Endothelial cell of umbilical vein (primary cell): ENCODE data around the gene C14orf119. TPM values are rescaled to one million over a fixed set of nuclear protein-coding genes. Genes with fewer than 3 reads are reported as not detected.

Experiments
- BruUV-seq: library from RNA; stranded (reverse); fragments of 400-500 nt; replicated peaks from 2 replicates; lab custom pipeline; 2021; lab: Mats Ljungman, UMichigan
- CTCF ChIA-PET: fragments of 300-600, 350-600 bp; sonication (Branson Sonifier 250); formaldehyde crosslinking; loops from one replicate; lab custom pipeline; 2021; ENCODE audit warnings: antibody characterized with exemption, inconsistent platforms; lab: Charles Lee
- POLR2A ChIA-PET: fragments of 300-600, 350-600 bp; sonication (Branson Sonifier 250); formaldehyde crosslinking; loops from one replicate; lab custom pipeline; 2021; ENCODE audit warnings: antibody characterized with exemption, inconsistent platforms; lab: Charles Lee
- DNase-seq: peaks from one replicate; pipeline ENCODE4 v3.0.0-alpha.2; 2011; ENCODE audit warnings: low read depth, low spot score
- FAIRE-seq: peaks from 2 replicates; lab custom pipeline; 2011; peaks lifted over from hg19 to GRCh38; lab: Jason Lieb, UNC
- H2AFZ ChIP-seq: 2 replicates; pipeline ENCODE4 v1.6.0; 2012; ENCODE audit warnings: low read depth, low read length, control low read depth, inconsistent platforms
- H3K27ac ChIP-seq: 2 replicates; pipeline ENCODE4 v1.5.1; 2011; ENCODE audit warnings: low read depth, mild to moderate bottlenecking, control low read depth, low read length, moderate library complexity; ENCODE audit not compliant: insufficient read depth
- H3K27me3 ChIP-seq, 2 experiments: 2 replicates each; pipeline versions ENCODE4 v1.6.0 to v1.6.1; 2011; ENCODE audit warnings: low read length in 2 of 2, mixed read lengths in 1 of 2; ENCODE audit not compliant: control insufficient read depth in 2 of 2, insufficient read depth in 2 of 2
- H3K36me3 ChIP-seq, 2 experiments: 2 replicates in 1 of 2; 3 replicates in 1 of 2; pipeline ENCODE4 v1.5.1; 2011; ENCODE audit warnings: low read length in 2 of 2, mild to moderate bottlenecking in 1 of 2, moderate library complexity in 1 of 2; ENCODE audit not compliant: control insufficient read depth in 2 of 2, insufficient read depth in 2 of 2; ENCODE audit errors: extremely low read depth in 1 of 2
- H3K4me1 ChIP-seq: 3 replicates; pipeline ENCODE4 v1.5.1; 2011; ENCODE audit warnings: mild to moderate bottlenecking, low read length; ENCODE audit not compliant: control insufficient read depth, insufficient read depth; ENCODE audit errors: extremely low read depth
- H3K4me2 ChIP-seq: 2 replicates; pipeline ENCODE4 v1.6.1; 2011; ENCODE audit warnings: low read length, control low read depth, mixed read lengths; ENCODE audit not compliant: insufficient read depth
- H3K4me3 ChIP-seq, 3 experiments: fragments of 200-600 bp in 1 of 3; sonication (generic), shearing (Covaris generic) in 1 of 3; replicated peaks in 1 of 3; 2 replicates each; pipeline ENCODE4 v1.5.1; 2011 to 2016; ENCODE audit warnings: control low read depth in 3 of 3, low read length in 3 of 3, mild to moderate bottlenecking in 2 of 3, inconsistent platforms in 1 of 3, low read depth in 1 of 3, moderate library complexity in 1 of 3; ENCODE audit not compliant: insufficient read depth in 1 of 3
- H3K79me2 ChIP-seq: 2 replicates; pipeline ENCODE4 v1.6.0; 2012; ENCODE audit warnings: low read length, inconsistent platforms; ENCODE audit not compliant: control insufficient read depth, insufficient read depth
- H3K9ac ChIP-seq: replicated peaks from 2 replicates; pipeline ENCODE3; 2011; ENCODE audit warnings: low read length, control low read depth; ENCODE audit not compliant: insufficient read depth; ENCODE audit errors: extremely low read depth
- H3K9me1 ChIP-seq: replicated peaks from 3 replicates; pipeline ENCODE4 v1.6.0; 2011; ENCODE audit warnings: mild to moderate bottlenecking, low read length; ENCODE audit not compliant: control insufficient read depth, insufficient read depth; ENCODE audit errors: extremely low read depth
- H3K9me3 ChIP-seq: replicated peaks from 2 replicates; pipeline ENCODE4 v1.5.1; 2012; ENCODE audit warnings: low read length, inconsistent platforms; ENCODE audit not compliant: control insufficient read depth, insufficient read depth
- H4K20me1 ChIP-seq: replicated peaks from 2 replicates; pipeline ENCODE3; 2011; ENCODE audit warnings: mild to moderate bottlenecking, low read length; ENCODE audit not compliant: control insufficient read depth, insufficient read depth; ENCODE audit errors: extremely low read depth
- EZH2 ChIP-seq: IDR thresholded peaks from 2 replicates; pipeline ENCODE4 v1.6.1; 2012; ENCODE audit warnings: borderline replicate concordance, low read depth, mild to moderate bottlenecking, moderate library complexity, low read length, inconsistent platforms; ENCODE audit not compliant: severe bottlenecking
- FOS ChIP-seq: IDR thresholded peaks from 2 replicates; pipeline ENCODE4 v1.6.1; 2011; ENCODE audit warnings: mild to moderate bottlenecking, low read length, moderate library complexity, borderline replicate concordance; ENCODE audit not compliant: insufficient read depth
- GATA2 ChIP-seq: IDR thresholded peaks from 2 replicates; pipeline ENCODE4 v1.7.0; 2011; ENCODE audit warnings: low read depth, mild to moderate bottlenecking, moderate library complexity, mixed read lengths, low read length; ENCODE audit not compliant: insufficient read length, insufficient read depth
- JUN ChIP-seq: IDR thresholded peaks from 2 replicates; pipeline ENCODE4 v1.6.1; 2011; ENCODE audit warnings: borderline replicate concordance, low read depth; ENCODE audit not compliant: insufficient read length, insufficient read depth
- MYC ChIP-seq: IDR thresholded peaks from one replicate; pipeline ENCODE4 v1.6.1; 2011; ENCODE audit warnings: mild to moderate bottlenecking, low read depth, low read length
- POLR2A ChIP-seq: IDR thresholded peaks from 2 replicates; pipeline ENCODE4 v1.6.1; 2012; ENCODE audit warnings: low read depth, mild to moderate bottlenecking, control low read depth, low read length
- POLR2AphosphoS5 ChIP-seq: IDR thresholded peaks from 2 replicates; pipeline ENCODE4 v1.6.1; 2012; ENCODE audit warnings: low read depth, mild to moderate bottlenecking, control low read depth, low read length, moderate library complexity; ENCODE audit not compliant: insufficient read depth
- dilution Hi-C: fragments of 300-500 bp; cut with MboI; formaldehyde crosslinking; loops from one replicate; pipeline ENCODE4 v1.15.0; 2019; ENCODE audit warnings: low sequenced_read_pairs; ENCODE audit not compliant: extremely low pct_ligation_motif_present
- intact Hi-C: fragments of 100-400 bp; cut with micrococcal nuclease; formaldehyde crosslinking; loops from one replicate; pipeline ENCODE4 v1.10.0; 2022
- polyA plus RNA-seq, 4 experiments: library from polyadenylated mRNA; depleted of rRNA in 3 of 4; stranded (reverse) in 3 of 4; unstranded in 1 of 4; fragments of >200 nt; gene quantifications; 2 replicates each; pipeline versions ENCODE4 v1.2.1 to v1.2.3, GENCODE V29; 2011 to 2012; ENCODE audit warnings: missing spikeins in 1 of 4
- total RNA-seq: library from RNA; stranded (reverse); gene quantifications from 2 replicates; pipeline ENCODE4 v1.2.3, GENCODE V29; 2021
- TF ChIP-seq, protein P1 (sequence below): IDR thresholded peaks from 2 replicates; pipeline ENCODE4 v1.6.1; 2011; ENCODE audit not compliant: insufficient read depth, insufficient read length
- TF ChIP-seq, protein P2 (sequence below), 2 donors: IDR thresholded peaks; 1 replicate in 1 of 2; 2 replicates in 1 of 2; pipeline ENCODE4 v1.5.1; 2011; ENCODE audit warnings: low read length in 2 of 2, mild to moderate bottlenecking in 2 of 2, moderate library complexity in 2 of 2, control low read depth in 1 of 2, inconsistent platforms in 1 of 2, low read depth in 1 of 2; ENCODE audit not compliant: insufficient read depth in 1 of 2; ENCODE audit errors: extremely low read depth in 1 of 2

C14orf119 gene
- total and polyA plus RNA-seq, 2 donors (not counting 3 experiments of a cell fraction or from before 2014, with no cell fraction given) = 58.3 to 60.5 TPM

DNA sequence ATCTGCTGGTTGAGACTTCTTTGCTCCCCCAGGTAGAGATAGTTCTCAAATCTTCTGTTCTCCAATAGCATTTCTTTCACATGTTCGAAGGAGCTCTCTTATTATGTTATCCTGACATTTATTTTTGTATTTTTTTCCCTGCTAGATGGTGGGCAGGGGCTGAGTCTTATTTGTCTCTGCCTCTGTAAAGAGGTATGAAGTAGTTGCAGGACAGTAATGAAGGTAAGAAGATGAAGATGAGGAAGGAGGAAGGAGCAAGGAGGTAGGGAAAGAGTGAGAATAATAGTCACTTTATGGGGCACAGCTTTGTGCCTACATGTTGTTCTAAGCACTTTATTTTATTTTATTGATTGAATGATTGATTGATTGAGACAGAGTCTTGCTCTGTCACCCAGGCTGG, 14.5 kb downstream of the C14orf119 start:
- dilution Hi-C loops (no loop called here), intact Hi-C loops (loop anchor here (1.0 to 5.0 kb wide), 4 partner anchors 32 to 117 kb away; no protein-coding TSS in a partner anchor)
- Histone ChIP-seq H3K4me3 (no peak overlapping the region), H3K27me3 (peaks cover 9 to 10% of the 10 kb centered on the region in 2 experiments), H3K9me1 (no peaks in the 10 kb centered on the region), H3K4me2 (no peak overlapping the region), H2AFZ (no peak overlapping the region), H3K9ac (no peak overlapping the region), H3K36me3 (no peaks in the 10 kb centered on the region), H3K27ac (no peak overlapping the region), H4K20me1 (no peaks in the 10 kb centered on the region), H3K4me1 (peaks cover 5% of the 10 kb centered on the region), H3K9me3 (no peaks in the 10 kb centered on the region), H3K79me2 (no peaks in the 10 kb centered on the region)
- CTCF ChIA-PET = interaction anchor here (0.7 to 6.7 kb wide), 17 partner anchors 11 to 136 kb away, joined by 3 to 141 read pairs (median 8); partner anchors contain the start of genes ACIN1, C14orf119 and CDH24
- POLR2A ChIA-PET = interaction anchor here (1.0 to 1.2 kb wide), 2 partner anchors 15 to 38 kb away, joined by 3 to 4 read pairs; partner anchors contain the start of genes ACIN1 and C14orf119
- no peak for FAIRE-seq
- DNase-seq = no peak
- TF ChIP-seq, protein P1, sequence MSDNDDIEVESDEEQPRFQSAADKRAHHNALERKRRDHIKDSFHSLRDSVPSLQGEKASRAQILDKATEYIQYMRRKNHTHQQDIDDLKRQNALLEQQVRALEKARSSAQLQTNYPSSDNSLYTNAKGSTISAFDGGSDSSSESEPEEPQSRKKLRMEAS = no peak
- TF ChIP-seq JUN = no peak
- TF ChIP-seq MYC = no peak
- TF ChIP-seq FOS = no peak
- TF ChIP-seq, protein P2, sequence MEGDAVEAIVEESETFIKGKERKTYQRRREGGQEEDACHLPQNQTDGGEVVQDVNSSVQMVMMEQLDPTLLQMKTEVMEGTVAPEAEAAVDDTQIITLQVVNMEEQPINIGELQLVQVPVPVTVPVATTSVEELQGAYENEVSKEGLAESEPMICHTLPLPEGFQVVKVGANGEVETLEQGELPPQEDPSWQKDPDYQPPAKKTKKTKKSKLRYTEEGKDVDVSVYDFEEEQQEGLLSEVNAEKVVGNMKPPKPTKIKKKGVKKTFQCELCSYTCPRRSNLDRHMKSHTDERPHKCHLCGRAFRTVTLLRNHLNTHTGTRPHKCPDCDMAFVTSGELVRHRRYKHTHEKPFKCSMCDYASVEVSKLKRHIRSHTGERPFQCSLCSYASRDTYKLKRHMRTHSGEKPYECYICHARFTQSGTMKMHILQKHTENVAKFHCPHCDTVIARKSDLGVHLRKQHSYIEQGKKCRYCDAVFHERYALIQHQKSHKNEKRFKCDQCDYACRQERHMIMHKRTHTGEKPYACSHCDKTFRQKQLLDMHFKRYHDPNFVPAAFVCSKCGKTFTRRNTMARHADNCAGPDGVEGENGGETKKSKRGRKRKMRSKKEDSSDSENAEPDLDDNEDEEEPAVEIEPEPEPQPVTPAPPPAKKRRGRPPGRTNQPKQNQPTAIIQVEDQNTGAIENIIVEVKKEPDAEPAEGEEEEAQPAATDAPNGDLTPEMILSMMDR (IDR thresholded peaks at IDR 0.05; ENCODE audit: extremely low read depth in 1 of 2, insufficient read depth in 1 of 2, low read depth in 1 of 2, low read length in 2 of 2) = no peak
- no peak for TF ChIP-seq GATA2
- no peak for TF ChIP-seq EZH2
- TF ChIP-seq POLR2AphosphoS5 = no peak
- TF ChIP-seq POLR2A = no peak
- BruUV-seq = no TSS peak
